ENCODE measurements around the gene PLAU.
A peak's percentile ranks its signal among the peaks of the same experiment; 100 is the strongest.
"Not testable (repeated sequence)": the region's sequence is repeated elsewhere in the genome, so short reads cannot be mapped to it uniquely, and the experiment has no call there.

PLAU gene

DNA sequence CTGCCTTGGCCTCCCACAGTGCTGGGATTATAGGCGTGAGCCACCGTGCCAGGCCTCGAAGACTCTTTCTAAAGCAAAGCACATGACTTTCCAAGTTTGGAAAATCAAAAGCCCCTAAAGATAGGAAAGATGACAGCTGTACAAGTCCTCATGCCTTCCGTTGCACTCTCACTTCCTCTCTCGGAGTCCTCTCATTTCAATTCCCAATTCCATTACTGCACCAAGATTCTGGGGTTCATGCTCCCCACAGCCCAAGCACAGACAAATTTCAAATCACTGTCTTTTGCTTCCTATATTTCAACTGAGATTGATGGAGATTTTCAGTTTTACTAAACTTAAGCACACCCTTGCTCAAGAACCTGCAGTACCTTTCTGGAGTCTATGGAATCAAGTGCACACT is 10.9 kb upstream of the PLAU start:
- no peak for DNase-seq

GRCh38 chr10:73901261-73901660 is 9.7 kb upstream of the PLAU start:
- no peak for DNase-seq

DNA sequence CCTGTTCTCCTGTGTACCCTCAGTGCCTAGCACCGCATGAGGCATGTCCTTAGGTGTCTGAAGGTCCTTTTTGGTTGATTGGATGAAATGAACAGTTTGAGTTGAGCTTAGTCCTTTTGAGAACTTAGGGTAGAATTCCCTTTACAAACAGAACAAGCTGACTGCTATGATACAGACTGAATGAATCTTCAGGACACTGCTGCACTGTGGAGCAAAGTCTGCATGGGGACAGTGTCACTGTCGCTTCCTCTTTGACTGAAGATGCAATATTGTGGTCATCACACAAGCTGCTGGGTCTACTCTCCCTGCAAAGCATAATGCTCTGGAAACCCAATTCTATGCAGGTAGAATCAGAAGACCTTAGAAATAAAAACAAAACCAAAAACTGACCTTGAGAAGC is 8.6 kb upstream of the PLAU start:
- DNase-seq: no peak

DNA sequence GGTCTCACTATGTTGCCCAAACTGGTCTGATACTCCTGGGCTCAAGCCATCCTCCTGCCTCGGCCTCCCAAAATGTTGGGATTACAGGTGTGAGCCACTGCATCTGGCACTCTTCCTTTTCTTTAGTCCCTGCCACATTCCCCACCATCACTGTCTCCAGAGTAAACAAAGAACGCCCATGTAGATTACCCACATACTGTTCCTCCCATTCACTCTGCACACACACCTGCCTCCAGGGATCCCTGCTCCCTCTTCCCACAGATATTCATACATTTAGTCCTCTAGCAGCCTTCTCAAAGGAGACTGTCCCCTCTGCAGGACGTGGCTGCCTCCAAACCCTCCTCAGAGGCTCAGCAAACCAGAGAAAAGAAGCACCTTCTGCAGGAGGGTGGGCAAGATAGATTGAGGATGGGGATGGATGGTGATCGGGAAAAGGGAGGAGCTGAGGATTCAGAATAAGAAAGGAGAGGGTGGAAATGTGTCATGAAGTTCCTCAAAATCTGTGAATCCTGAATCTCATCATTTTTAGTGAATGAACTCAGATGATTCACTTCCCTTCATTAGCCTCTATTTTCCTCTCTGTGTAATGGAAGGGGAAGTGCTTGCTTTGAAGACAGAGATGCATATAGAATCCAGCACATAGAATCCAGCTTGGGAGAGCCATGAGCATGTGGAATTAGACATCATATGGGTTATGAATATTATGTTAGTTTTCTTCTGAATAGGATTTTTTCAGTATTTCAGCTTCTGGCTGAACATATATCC is 5.5 kb upstream of the PLAU start:
- DNase-seq: no peak

DNA sequence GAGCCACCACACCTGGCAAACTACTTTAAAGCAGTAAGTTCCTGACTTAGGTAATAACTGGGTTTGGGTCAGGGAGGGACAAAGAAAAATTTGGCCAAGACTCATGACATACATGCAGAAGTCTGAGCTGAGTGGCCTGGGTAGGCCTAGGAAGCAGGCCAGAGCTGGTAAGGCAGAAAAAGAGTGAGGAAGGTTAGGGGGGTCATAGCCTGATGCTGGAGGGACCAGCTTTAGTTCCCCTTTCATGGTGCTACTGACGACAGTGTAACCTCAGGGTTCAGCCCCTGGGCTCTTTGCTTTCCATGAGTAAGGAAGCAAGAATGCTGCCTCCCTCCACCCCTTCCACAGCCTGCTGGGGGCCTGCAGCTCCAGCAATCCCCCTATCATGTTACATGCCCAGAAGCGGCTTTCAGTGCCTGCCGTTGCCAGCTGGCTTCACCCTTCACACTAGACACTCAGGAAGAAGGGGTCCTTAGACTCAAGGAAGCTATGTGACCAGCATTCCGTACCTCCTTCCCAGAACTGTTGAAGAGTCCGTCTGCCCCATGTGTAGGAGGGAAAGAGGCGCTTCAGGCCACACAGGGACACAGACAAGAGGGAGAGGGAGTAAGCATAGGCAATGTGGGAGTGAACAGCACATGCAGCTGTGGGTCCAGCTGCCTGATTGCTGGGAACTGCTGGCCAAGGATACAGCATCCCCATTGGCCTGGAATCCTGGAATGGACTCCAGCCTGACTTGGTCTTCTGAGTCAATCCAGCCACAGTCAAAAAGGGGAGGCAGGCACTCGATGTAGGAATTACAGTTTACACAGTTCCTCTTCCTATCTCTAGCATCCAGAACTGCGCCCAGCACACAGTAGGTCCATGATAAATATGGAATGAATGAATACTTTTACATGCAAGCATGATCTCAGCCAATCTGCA is 4.1 kb upstream of the PLAU start:
- peak; percentile 98 for DNase-seq

DNA sequence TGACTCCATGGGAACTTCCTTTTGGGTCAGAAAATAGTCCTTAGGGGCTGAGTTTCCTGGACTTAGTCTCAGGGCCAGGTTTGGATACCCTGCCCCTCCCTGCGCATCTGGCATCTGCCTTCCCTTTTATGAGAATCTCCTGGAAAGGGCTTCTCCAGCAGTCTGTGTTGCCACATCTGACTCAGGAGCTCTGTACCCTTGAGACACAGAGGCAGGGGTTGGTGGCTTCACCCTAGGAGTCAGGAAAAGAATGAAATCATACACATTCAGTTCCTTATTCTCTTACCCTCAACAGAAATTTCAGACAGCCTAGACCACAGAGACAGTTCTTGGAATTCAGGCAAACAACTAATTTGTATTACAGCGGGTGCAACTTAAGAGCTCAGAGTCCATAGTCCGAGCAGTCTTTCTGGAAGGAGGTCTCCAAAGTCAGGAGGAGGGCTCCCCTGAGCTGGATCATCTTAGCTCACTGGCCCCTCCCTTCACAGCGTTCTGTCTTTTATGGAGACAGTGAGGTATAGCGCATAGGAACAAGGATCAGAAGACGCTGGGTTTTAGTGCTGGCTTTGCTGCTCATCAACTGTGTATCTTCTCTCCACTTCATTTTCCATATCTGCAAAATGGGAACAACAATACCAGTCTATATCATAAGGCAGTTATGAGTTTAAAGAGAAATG is 3.0 kb upstream of the PLAU start:
- DNase-seq: no peak

- DNase-seq: peak; percentile 96
Observed at GRCh38 chr10:73908853-73909539, 1.9 kb upstream of the PLAU start.

GRCh38 chr10:73909540-73910115 is 1.3 kb upstream of the PLAU start:
- DNase-seq: no peak

DNA sequence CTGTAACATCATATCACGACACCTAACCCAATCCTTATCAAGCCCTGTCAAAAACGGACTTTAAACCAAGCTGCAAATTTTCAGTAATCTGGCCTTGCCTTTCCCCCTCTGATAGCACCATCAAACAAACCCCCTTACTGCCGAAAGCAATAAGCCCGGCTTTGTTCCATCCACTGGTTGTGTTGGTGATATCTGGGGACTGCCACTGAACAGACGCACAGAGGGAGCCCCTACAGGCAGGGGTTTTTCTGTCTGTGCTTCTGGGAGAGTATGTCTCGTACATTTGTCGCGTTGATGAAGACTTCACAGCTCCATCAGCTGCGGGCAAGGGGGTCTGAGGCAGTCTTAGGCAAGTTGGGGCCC is 550 bp upstream of the PLAU start:
- no peak for DNase-seq

GRCh38 chr10:73911553-73912004 is 647 bp downstream of the PLAU start:
- DNase-seq: no peak

- no peak for DNase-seq
Observed at GRCh38 chr10:73914036-73914435, 3.1 kb downstream of the PLAU start.

DNA sequence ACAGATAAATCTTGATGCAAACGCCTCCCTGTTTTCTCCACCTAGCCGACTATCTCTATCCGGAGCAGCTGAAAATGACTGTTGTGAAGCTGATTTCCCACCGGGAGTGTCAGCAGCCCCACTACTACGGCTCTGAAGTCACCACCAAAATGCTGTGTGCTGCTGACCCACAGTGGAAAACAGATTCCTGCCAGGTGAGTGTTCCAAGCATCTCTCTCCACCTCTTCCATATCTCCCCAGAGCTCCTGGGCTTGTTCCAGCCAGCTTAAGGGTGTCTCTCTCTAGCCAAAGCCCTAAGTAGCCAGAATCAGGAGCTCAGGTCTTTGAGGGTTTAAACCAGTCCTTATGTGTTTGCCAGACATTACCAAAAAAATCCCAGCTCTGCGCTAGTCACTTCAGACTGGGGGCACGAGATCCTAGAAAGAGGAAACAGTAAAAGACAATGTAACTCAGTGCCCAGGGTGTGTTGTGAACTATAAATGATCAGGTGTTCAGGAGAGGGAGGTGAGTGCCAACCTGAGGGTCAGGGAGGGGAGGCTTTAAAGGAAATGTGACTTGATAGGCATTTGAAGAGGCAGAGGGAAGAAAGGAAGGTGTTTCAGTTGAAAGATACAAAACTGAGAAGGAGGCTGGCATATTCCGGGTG is 4.4 kb downstream of the PLAU start:
- DNase-seq: no peak

DNA sequence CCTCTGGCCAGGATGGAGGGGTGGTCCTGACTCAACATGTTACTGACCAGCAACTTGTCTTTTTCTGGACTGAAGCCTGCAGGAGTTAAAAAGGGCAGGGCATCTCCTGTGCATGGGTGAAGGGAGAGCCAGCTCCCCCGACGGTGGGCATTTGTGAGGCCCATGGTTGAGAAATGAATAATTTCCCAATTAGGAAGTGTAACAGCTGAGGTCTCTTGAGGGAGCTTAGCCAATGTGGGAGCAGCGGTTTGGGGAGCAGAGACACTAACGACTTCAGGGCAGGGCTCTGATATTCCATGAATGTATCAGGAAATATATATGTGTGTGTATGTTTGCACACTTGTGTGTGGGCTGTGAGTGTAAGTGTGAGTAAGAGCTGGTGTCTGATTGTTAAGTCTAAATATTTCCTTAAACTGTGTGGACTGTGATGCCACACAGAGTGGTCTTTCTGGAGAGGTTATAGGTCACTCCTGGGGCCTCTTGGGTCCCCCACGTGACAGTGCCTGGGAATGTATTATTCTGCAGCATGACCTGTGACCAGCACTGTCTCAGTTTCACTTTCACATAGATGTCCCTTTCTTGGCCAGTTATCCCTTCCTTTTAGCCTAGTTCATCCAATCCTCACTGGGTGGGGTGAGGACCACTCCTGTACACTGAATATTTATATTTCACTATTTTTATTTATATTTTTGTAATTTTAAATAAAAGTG is 6.0 kb downstream of the PLAU start:
- no peak for DNase-seq

- DNase-seq: no peak
Observed at GRCh38 chr10:73917566-73918305, 6.8 kb downstream of the PLAU start.

- not testable (repeated sequence) for DNase-seq
Observed at GRCh38 chr10:73919481-73919880, 8.5 kb downstream of the PLAU start.

DNA sequence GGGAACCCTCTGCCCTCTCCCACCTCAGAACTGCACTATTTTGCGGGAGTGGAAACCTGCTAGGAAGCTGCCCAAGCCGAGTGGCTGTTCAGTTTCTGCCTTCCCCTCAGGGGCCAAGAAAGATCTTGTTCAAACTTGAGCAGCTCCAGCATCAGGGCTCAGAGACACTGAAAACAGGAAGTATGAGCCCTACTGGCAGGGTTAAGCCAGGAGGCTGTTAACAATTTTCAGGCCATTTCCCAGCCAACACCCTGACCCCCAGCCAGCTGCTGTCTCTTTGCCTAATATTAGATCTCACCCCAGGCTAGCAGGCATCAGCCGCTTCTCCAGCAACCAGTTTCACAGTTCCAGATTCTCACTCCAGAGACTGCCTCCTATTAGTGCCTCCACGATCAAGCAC is 9.2 kb downstream of the PLAU start:
- no peak for DNase-seq

- no peak for DNase-seq
Observed at GRCh38 chr10:73922007-73922863, 11.3 kb downstream of the PLAU start.

DNA sequence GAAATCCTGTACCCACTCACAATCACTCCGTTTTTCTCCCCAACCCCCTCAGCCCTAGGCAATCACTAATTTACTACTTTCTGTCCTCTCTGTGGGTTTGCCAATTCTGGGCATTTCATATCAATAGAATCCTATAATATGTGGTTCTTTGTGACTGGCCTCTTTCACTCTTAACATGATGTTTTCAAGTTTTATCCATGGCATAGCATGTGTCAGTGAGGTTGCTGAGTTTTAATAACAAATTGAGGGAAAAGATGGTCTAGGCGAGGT is 11.9 kb downstream of the PLAU start:
- no peak for DNase-seq

DNA sequence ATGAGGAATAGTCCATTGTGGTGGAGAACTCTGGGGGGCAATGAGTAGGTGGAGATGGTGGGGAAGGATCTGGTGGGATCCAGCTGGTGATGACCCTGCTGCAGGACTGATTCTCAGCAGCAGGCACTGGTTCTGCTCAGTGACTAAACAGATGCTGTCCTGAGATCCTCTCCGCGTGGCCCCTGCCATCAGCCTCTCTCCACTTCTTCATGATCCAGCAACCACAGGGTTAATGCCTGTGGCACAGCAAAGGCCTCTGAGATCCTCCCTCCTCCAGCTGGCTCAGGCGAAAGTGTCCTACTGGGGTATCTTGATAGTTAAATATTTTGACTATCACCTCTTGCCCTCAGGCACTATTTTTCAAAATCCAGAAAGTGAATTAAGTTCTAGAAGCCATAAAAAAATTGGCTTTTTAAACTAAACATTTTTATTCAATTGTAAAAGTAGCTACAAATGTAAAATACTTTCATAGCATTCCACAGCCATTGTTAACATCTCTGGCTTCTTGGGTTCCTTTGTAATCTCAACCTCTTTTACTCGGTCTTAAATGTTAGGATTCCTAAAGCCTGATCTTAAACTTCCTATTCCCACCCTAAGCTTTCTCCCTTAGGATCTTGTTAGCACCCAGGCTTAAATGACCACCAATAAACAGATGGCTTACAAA is 13.1 kb downstream of the PLAU start:
- DNase-seq: no peak

Measured in NCI-H226 (cell line).